ENCODE measurements around the gene COMMD9.

DNA sequence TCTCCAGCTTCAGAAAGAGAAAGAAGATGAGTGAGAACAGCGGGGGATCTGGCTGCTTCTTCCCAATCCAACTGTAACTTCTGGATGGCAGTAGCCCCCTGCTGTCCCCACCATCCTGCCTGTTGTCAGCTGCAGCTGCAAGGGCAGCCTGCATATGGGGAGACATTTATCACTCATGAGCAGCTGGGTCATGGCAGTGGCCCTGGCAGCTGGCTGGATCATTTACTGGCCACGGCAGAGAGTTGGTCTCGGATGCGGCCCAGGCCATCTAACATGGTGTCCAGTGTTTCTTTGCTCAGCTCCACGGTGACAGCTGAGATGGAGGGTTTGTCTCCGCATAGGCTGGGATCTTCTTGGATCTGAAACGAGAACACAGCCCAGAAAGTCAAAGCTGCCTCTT, 14.8 kb downstream of the COMMD9 start:
- TF ChIP-seq EZH2phosphoT487 (IDR thresholded peaks at IDR 0.05; ENCODE audit: insufficient read depth, low read depth) = no peak
- no peak for TF ChIP-seq EZH2 (IDR thresholded peaks at IDR 0.05; ENCODE audit: insufficient read depth, poor library complexity, severe bottlenecking)

Data from GM23248 (cell line).